Measurements from ENCODE around the gene VPS26C.

VPS26C gene

GRCh38 chr21:37276377-37276776 lies 9.2 kb upstream of the VPS26C start:
- TF ChIP-seq CTCF (IDR thresholded peaks at IDR 0.05), result no peak
- Histone ChIP-seq H3K4me3 (ENCODE audit: low read depth in 1 of 2, low read length in 1 of 2) (no peak overlapping the region), H3K27ac (no peak overlapping the region), H3K9me3 (no peaks in the 10 kb centered on the region), H3K27me3 (peaks cover 12% of the 10 kb centered on the region), H3K4me1 (ENCODE audit: control insufficient read depth in 1 of 2, insufficient read depth in 1 of 2, low read depth in 1 of 2, low read length in 1 of 2) (no peaks in the 10 kb centered on the region), H3K36me3 (no peaks in the 10 kb centered on the region)

- no peak for TF ChIP-seq CTCF (IDR thresholded peaks at IDR 0.05)
- H3K27ac ChIP-seq, result no peak overlapping the region
- H3K9me3 ChIP-seq, result no peaks in the 10 kb centered on the region
- no peaks in the 10 kb centered on the region for H3K4me1 ChIP-seq (ENCODE audit: control insufficient read depth in 1 of 2, insufficient read depth in 1 of 2, low read depth in 1 of 2, low read length in 1 of 2)
- no peak overlapping the region for H3K4me3 ChIP-seq (ENCODE audit: low read depth in 1 of 2, low read length in 1 of 2)
- H3K27me3 ChIP-seq, result peaks cover 6% of the 10 kb centered on the region
- H3K36me3 ChIP-seq, result no peaks in the 10 kb centered on the region
Observed at GRCh38 chr21:37273911-37274690, 7.0 kb upstream of the VPS26C start.

- Histone ChIP-seq H3K9me3 (no peaks in the 10 kb centered on the region), H3K27me3 (peaks cover 6% of the 10 kb centered on the region), H3K4me1 (ENCODE audit: control insufficient read depth in 1 of 2, insufficient read depth in 1 of 2, low read depth in 1 of 2, low read length in 1 of 2) (peaks cover 1 to 2% of the 10 kb centered on the region in 2 experiments), H3K27ac (no peak overlapping the region), H3K36me3 (no peaks in the 10 kb centered on the region), H3K4me3 (ENCODE audit: low read depth in 1 of 2, low read length in 1 of 2) (no peak overlapping the region)
- TF ChIP-seq CTCF (IDR thresholded peaks at IDR 0.05), result no peak
Observed at GRCh38 chr21:37273440-37273839, 6.3 kb upstream of the VPS26C start.

- H3K27me3 ChIP-seq, result peaks cover 6% of the 10 kb centered on the region
- H3K9me3 ChIP-seq, result no peaks in the 10 kb centered on the region
Observed at GRCh38 chr21:37272897-37273296, 5.8 kb upstream of the VPS26C start.

GRCh38 chr21:37270576-37271365 lies 3.6 kb upstream of the VPS26C start:
- H3K4me1 ChIP-seq (ENCODE audit: control insufficient read depth in 1 of 2, insufficient read depth in 1 of 2, low read depth in 1 of 2, low read length in 1 of 2), result peaks cover 16 to 17% of the 10 kb centered on the region in 2 experiments
- no peak overlapping the region for H3K27ac ChIP-seq
- no peaks in the 10 kb centered on the region for H3K36me3 ChIP-seq
- no peak overlapping the region for H3K4me3 ChIP-seq (ENCODE audit: low read depth in 1 of 2, low read length in 1 of 2)
- H3K27me3 ChIP-seq, result peaks cover 6% of the 10 kb centered on the region
- TF ChIP-seq CTCF (IDR thresholded peaks at IDR 0.05), result no peak
- H3K9me3 ChIP-seq, result no peaks in the 10 kb centered on the region

More at GRCh38 chr21:37272897-37273296, 5.8 kb upstream of the VPS26C start:
- TF ChIP-seq CTCF (IDR thresholded peaks at IDR 0.05), result no peak
- Histone ChIP-seq H3K36me3 (no peaks in the 10 kb centered on the region), H3K4me1 (ENCODE audit: control insufficient read depth in 1 of 2, insufficient read depth in 1 of 2, low read depth in 1 of 2, low read length in 1 of 2) (peaks cover 6% of the 10 kb centered on the region in 2 experiments), H3K27ac (no peak overlapping the region), H3K4me3 (ENCODE audit: low read depth in 1 of 2, low read length in 1 of 2) (no peak overlapping the region)
